KMS-11 (cell line): ENCODE results near the gene ZDHHC11.
"Not testable (repeated sequence)": the region's sequence is repeated elsewhere in the genome, so short reads cannot be mapped to it uniquely, and the experiment has no call there.

Source experiments
- H2AFZ ChIP-seq: fragments of 200-600 bp; sonication (generic); 2 replicates; pipeline ENCODE4 v1.6.1; 2016; ENCODE audit warnings: antibody characterized with exemption, mixed run types, low read depth
- H3K27ac ChIP-seq: fragments of 200-600 bp; sonication (generic); 2 replicates; pipeline ENCODE4 v1.6.1; 2016; ENCODE audit warnings: mild to moderate bottlenecking, mixed run types
- H3K27me3 ChIP-seq: fragments of 200-600 bp; sonication (generic); 2 replicates; pipeline ENCODE4 v1.6.1; 2017; ENCODE audit warnings: mild to moderate bottlenecking, low read depth, mixed run types, moderate library complexity; ENCODE audit not compliant: insufficient read depth
- H3K36me3 ChIP-seq: fragments of 200-600 bp; sonication (generic); 2 replicates; pipeline ENCODE4 v1.6.1; 2017; ENCODE audit warnings: mild to moderate bottlenecking, mixed run types; ENCODE audit not compliant: insufficient read depth
- H3K4me1 ChIP-seq: fragments of 200-600 bp; sonication (generic); 2 replicates; pipeline ENCODE4 v1.6.1; 2016; ENCODE audit warnings: mild to moderate bottlenecking, low read depth, mixed run types; ENCODE audit not compliant: poor library complexity, severe bottlenecking
- H3K4me2 ChIP-seq: fragments of 200-600 bp; sonication (generic); 2 replicates; pipeline ENCODE4 v1.7.0; 2016; ENCODE audit warnings: mild to moderate bottlenecking, mixed run types
- H3K4me3 ChIP-seq: fragments of 200-600 bp; sonication (generic); IDR thresholded peaks from 2 replicates; pipeline ENCODE4 v1.6.1; 2017; ENCODE audit warnings: low read depth, low read length, mixed read lengths; ENCODE audit not compliant: insufficient read depth
- H3K79me2 ChIP-seq: fragments of 200-600 bp; sonication (generic); 2 replicates; pipeline ENCODE4 v1.6.1; 2016; ENCODE audit warnings: low read depth, mixed run types; ENCODE audit not compliant: insufficient read depth
- H3K9ac ChIP-seq: fragments of 200-600 bp; sonication (generic); 2 replicates; pipeline ENCODE4 v1.6.1; 2016; ENCODE audit warnings: mild to moderate bottlenecking, mixed run types
- H4K20me1 ChIP-seq: fragments of 200-600 bp; sonication (generic); 2 replicates; pipeline ENCODE4 v1.6.1; 2016; ENCODE audit warnings: mild to moderate bottlenecking, mixed run types; ENCODE audit not compliant: insufficient read depth
- TF ChIP-seq, protein P1 (sequence below): fragments of 200-600 bp; sonication (generic); conservative IDR thresholded peaks from 2 replicates; pipeline ENCODE4 v1.6.1; 2017; ENCODE audit warnings: low read depth, mild to moderate bottlenecking, antibody characterized with exemption, low read length, moderate library complexity, mixed read lengths

The ZDHHC11 gene

DNA sequence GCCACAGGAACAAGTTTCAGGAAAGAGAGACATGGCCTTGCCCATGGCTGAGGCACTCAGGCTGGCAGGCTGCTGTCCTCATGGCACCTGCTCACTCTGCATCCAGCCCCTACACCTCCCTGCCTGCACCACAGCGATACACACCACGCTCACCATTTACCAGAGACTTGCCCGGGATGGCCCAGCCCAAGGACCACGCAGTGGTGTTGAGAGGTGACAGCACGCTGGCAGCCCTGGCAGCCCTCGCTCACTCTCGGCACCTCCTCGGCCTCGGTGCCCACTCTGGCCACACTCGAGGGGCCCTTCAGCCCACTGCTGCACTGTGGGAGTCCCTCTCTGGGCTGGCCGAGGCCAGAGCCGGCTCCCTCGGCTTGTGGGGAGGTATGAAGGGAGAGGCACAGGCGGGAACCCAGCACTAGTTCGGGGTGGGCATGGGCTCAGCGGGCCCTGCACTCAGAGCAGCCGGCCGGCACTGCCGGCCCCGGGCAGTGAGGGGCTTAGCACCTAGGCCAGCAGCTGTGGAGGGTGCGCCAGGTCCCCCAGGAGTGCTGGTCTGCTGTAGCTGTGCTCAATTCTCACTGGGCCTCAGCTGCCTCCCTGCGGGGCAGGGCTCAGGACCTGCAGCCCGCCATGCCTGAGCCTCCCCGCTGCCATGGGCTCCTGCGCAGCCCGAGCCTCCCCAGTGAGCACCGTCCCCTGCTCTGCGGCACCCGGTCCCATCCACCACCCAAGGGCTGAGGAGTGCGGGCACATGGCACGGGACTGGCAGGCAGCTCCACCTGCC is 86.6 kb downstream of the ZDHHC11 start:
- H3K27me3 ChIP-seq: no peaks in the 10 kb centered on the region
- H3K4me3 ChIP-seq: no peak overlapping the region
- H3K4me2 ChIP-seq: no peak overlapping the region
- no peak overlapping the region for H2AFZ ChIP-seq
- no peaks in the 10 kb centered on the region for H3K79me2 ChIP-seq
- no peak overlapping the region for H3K9ac ChIP-seq
- H3K27ac ChIP-seq: no peak overlapping the region
- H3K36me3 ChIP-seq: no peaks in the 10 kb centered on the region
- H3K4me1 ChIP-seq: no peaks in the 10 kb centered on the region
- no peaks in the 10 kb centered on the region for H4K20me1 ChIP-seq
- TF ChIP-seq, protein P1, sequence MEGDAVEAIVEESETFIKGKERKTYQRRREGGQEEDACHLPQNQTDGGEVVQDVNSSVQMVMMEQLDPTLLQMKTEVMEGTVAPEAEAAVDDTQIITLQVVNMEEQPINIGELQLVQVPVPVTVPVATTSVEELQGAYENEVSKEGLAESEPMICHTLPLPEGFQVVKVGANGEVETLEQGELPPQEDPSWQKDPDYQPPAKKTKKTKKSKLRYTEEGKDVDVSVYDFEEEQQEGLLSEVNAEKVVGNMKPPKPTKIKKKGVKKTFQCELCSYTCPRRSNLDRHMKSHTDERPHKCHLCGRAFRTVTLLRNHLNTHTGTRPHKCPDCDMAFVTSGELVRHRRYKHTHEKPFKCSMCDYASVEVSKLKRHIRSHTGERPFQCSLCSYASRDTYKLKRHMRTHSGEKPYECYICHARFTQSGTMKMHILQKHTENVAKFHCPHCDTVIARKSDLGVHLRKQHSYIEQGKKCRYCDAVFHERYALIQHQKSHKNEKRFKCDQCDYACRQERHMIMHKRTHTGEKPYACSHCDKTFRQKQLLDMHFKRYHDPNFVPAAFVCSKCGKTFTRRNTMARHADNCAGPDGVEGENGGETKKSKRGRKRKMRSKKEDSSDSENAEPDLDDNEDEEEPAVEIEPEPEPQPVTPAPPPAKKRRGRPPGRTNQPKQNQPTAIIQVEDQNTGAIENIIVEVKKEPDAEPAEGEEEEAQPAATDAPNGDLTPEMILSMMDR: no peak

DNA sequence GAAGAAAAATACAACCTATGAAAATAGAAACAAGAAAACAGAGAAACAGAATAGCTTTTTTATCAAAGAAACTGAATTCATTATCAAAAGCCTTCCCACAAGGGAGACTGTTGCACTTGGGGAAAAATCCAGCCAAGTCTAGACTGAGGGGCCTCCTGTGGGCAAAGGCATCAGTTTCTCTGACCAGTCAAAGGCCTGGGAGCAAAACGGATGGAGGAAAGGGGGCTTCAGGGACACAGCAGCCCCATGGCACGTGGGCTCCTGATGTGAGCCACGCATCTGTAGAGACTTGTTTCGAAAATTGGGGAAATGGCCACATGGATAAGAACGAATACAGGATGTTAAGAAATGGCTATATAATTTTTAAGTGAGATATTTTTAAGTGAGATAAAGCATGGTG is 87.4 kb downstream of the ZDHHC11 start:
- no peaks in the 10 kb centered on the region for H3K79me2 ChIP-seq
- H3K36me3 ChIP-seq: no peaks in the 10 kb centered on the region
- TF ChIP-seq, protein P1: no peak
- no peak overlapping the region for H3K27ac ChIP-seq
- H3K9ac ChIP-seq: no peak overlapping the region
- no peaks in the 10 kb centered on the region for H3K4me1 ChIP-seq
- H3K4me2 ChIP-seq: no peak overlapping the region
- no peaks in the 10 kb centered on the region for H3K27me3 ChIP-seq
- no peak overlapping the region for H2AFZ ChIP-seq
- H4K20me1 ChIP-seq: no peaks in the 10 kb centered on the region
- no peak overlapping the region for H3K4me3 ChIP-seq

DNA sequence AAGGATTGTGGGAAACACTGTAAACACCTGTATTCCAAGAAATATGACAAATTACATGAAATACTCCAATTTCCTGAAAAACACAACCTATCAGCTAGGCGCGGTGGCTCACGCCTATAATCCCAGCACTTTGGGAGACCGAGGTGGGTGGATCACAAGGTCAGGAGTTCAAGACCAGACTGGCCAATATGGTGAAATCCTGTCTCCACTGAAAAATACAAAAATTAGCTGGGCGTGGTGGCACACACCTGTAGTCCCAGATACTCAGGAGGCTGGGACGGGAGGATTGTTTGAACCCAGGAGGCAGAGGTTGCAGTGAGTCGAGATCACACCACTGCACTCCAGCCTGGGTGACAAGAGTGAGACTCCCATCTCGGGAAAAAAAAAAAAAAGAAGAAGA is 87.8 kb downstream of the ZDHHC11 start:
- H3K4me2 ChIP-seq, H3K79me2 ChIP-seq, H3K9ac ChIP-seq, H3K27ac ChIP-seq, H3K4me1 ChIP-seq, H3K4me3 ChIP-seq, H2AFZ ChIP-seq, H4K20me1 ChIP-seq, H3K36me3 ChIP-seq, H3K27me3 ChIP-seq: not testable (repeated sequence)

DNA sequence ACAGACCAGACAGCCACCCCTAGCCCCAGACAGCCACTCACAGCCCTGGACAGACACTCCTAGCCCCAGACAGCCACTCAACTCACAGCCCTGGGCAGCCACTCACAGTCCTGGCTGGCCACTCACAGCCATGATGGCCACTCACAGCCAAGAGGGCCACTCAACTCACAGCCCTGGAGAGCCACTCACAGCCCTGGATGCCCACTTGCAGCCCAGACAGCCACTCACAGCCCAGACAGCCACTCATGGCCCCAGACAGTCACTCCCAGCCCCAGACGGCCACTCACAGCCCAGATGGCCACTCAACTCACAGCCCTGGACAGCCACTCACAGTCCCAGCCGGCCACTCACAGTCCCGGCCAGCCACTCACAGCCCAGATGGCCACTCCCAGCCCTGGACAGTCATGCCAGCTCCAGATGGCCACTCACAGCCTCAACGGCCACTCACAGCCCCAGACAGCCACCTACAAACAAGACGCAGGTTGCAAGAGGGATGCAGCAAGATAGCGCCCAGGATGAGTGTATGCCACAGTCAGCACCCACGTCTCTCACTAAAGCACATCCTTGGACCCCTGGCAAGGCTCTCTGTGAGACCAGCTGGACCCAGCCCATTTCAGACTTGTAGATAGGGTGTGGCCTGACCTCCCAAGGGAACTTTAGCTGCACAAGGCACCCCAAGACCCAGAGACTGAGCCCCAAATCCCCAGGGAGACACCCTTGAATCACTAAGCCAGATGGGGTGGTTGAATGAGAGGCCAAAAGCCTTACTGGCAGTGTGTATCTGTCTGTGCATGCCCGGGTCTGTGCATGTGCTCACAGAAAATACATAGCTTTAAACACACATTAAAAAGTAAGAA is 88.7 kb downstream of the ZDHHC11 start:
- TF ChIP-seq, protein P1: no peak
- Histone ChIP-seq H3K9ac (no peak overlapping the region), H3K4me2 (no peak overlapping the region), H3K36me3 (no peaks in the 10 kb centered on the region), H4K20me1 (no peaks in the 10 kb centered on the region), H3K27me3 (no peaks in the 10 kb centered on the region), H3K79me2 (no peaks in the 10 kb centered on the region), H2AFZ (no peak overlapping the region), H3K4me3 (no peak overlapping the region), H3K27ac (no peak overlapping the region), H3K4me1 (no peaks in the 10 kb centered on the region)
